Liver (tissue), 9 donors: ENCODE results near the gene VAT1. TPM values are rescaled to one million over a fixed set of nuclear protein-coding genes. Genes with fewer than 3 reads are reported as not detected.
"Not testable (repeated sequence)": the region's sequence is repeated elsewhere in the genome, so short reads cannot be mapped to it uniquely, and the experiment has no call there.

Source experiments
- DNase-seq: peaks from one replicate; pipeline ENCODE4 v3.0.0-alpha.2; 2017; ENCODE audit warnings: low spot score
- H3K27ac ChIP-seq, 2 donors: one replicate each; pipeline ENCODE4 v1.7.0; 2013; ENCODE audit warnings: inconsistent platforms in 2 of 2, low read length in 2 of 2, control low read depth in 1 of 2, low read depth in 1 of 2, mild to moderate bottlenecking in 1 of 2
- H3K27me3 ChIP-seq, 4 donors: one replicate each; pipeline versions ENCODE4 v1.6.1 to v1.7.0; 2013; ENCODE audit warnings: low read length in 3 of 4, inconsistent platforms in 1 of 4, mild to moderate bottlenecking in 1 of 4, moderate library complexity in 1 of 4; ENCODE audit not compliant: control insufficient read depth in 4 of 4, insufficient read depth in 4 of 4
- H3K36me3 ChIP-seq, 4 donors: one replicate each; pipeline versions ENCODE4 v1.6.1 to v1.7.0; 2013; ENCODE audit warnings: low read length in 3 of 4, mild to moderate bottlenecking in 3 of 4, low read depth in 1 of 4, moderate library complexity in 1 of 4; ENCODE audit not compliant: control insufficient read depth in 4 of 4, insufficient read depth in 3 of 4
- H3K4me1 ChIP-seq, 4 donors: one replicate each; pipeline versions ENCODE4 v1.6.1 to v1.7.0; 2013; ENCODE audit warnings: low read length in 3 of 4, mild to moderate bottlenecking in 3 of 4, moderate library complexity in 1 of 4; ENCODE audit not compliant: control insufficient read depth in 4 of 4, insufficient read depth in 4 of 4
- H3K4me3 ChIP-seq, 3 donors: one replicate each; pipeline versions ENCODE4 v1.6.1 to v1.7.0; 2013; ENCODE audit warnings: low read length in 3 of 3, control low read depth in 1 of 3, low read depth in 1 of 3, mild to moderate bottlenecking in 1 of 3
- H3K9ac ChIP-seq, 2 donors: one replicate each; pipeline ENCODE4 v1.7.0; 2013; ENCODE audit warnings: low read length in 2 of 2, mild to moderate bottlenecking in 2 of 2, moderate library complexity in 2 of 2, control low read depth in 1 of 2, low read depth in 1 of 2
- H3K9me3 ChIP-seq, 4 donors: one replicate each; pipeline versions ENCODE4 v1.6.1 to v1.7.0; 2013; ENCODE audit warnings: low read length in 3 of 4; ENCODE audit not compliant: control insufficient read depth in 4 of 4
- ATF3 ChIP-seq: IDR thresholded peaks from 2 replicates; pipeline ENCODE4 v1.6.1; 2016; ENCODE audit warnings: antibody characterized with exemption
- EGR1 ChIP-seq, 2 donors: IDR thresholded peaks; 2 replicates each; pipeline ENCODE4 v1.6.1; 2016 to 2018; ENCODE audit warnings: antibody characterized with exemption in 2 of 2, low read depth in 2 of 2
- FOXA1 ChIP-seq: IDR thresholded peaks from 2 replicates; pipeline ENCODE4 v1.6.1; 2016; ENCODE audit warnings: antibody characterized with exemption
- GABPA ChIP-seq, 2 donors: IDR thresholded peaks in 1 of 2; conservative IDR thresholded peaks in 1 of 2; 2 replicates each; pipeline ENCODE4 v1.6.1; 2016; ENCODE audit warnings: antibody characterized with exemption in 2 of 2, mild to moderate bottlenecking in 1 of 2, moderate library complexity in 1 of 2
- HNF4A ChIP-seq, 2 donors: conservative IDR thresholded peaks; 2 replicates each; pipeline ENCODE4 v1.6.1; 2016; ENCODE audit warnings: antibody characterized with exemption in 2 of 2, mild to moderate bottlenecking in 2 of 2
- HNF4G ChIP-seq: IDR thresholded peaks from 2 replicates; pipeline ENCODE4 v1.6.1; 2016; ENCODE audit warnings: antibody characterized with exemption
- JUND ChIP-seq, 2 donors: IDR thresholded peaks; 2 replicates each; pipeline ENCODE4 v1.6.1; 2016; ENCODE audit warnings: antibody characterized with exemption in 2 of 2
- RAD21 ChIP-seq, 2 donors: IDR thresholded peaks; 2 replicates each; pipeline ENCODE4 v1.6.1; 2016; ENCODE audit warnings: antibody characterized with exemption in 2 of 2, mild to moderate bottlenecking in 2 of 2
- REST ChIP-seq: IDR thresholded peaks from 2 replicates; pipeline ENCODE4 v1.6.1; 2016; ENCODE audit warnings: antibody characterized with exemption, mild to moderate bottlenecking
- RXRA ChIP-seq, 2 donors: IDR thresholded peaks; 2 replicates each; pipeline ENCODE4 v1.6.1; 2017 to 2018; ENCODE audit warnings: antibody characterized with exemption in 2 of 2, mild to moderate bottlenecking in 1 of 2
- SP1 ChIP-seq: IDR thresholded peaks from 2 replicates; pipeline ENCODE4 v1.6.1; 2018; ENCODE audit warnings: antibody characterized with exemption, mild to moderate bottlenecking
- TAF1 ChIP-seq: conservative IDR thresholded peaks from 2 replicates; pipeline ENCODE4 v1.6.1; 2016; ENCODE audit warnings: antibody characterized with exemption, mild to moderate bottlenecking
- YY1 ChIP-seq: IDR thresholded peaks from 2 replicates; pipeline ENCODE4 v1.6.1; 2016; ENCODE audit warnings: antibody characterized with exemption, mild to moderate bottlenecking
- WGBS: extraction: QIAGEN DNeasy Blood & Tissue Kit; methylation state at CpG from one replicate; pipeline ENCODE4 v1.1.7; 2013; 5-methylcytosine and 5-hydroxymethylcytosine counted together
- polyA plus RNA-seq, 2 donors: library from polyadenylated mRNA; stranded (reverse) in 1 of 2; unstranded in 1 of 2; fragments of 200-250 nt in 1 of 2; fragments of >200 nt in 1 of 2; fragmentation: Nextera tagmentation in 1 of 2; extraction: Ambion mirVana in 1 of 2; gene quantifications; one replicate each; pipeline versions ENCODE4 v1.2.1 to v1.2.3, GENCODE V29; 2013 to 2015
- total RNA-seq, 2 donors: library from RNA; depleted of rRNA; stranded (reverse); fragments of >200 nt; gene quantifications; one replicate each; pipeline ENCODE4 v1.2.3, GENCODE V29; 2014
- TF ChIP-seq, protein P1 (sequence below): IDR thresholded peaks from 2 replicates; pipeline ENCODE4 v1.6.1; 2016; ENCODE audit warnings: antibody characterized with exemption
- donor health status: healthy.
- donor health status: healthy.
- donor health status: healthy.
- donor health status: healthy.
- donor health status: healthy.

VAT1 gene
- total and polyA plus RNA-seq, 4 donors, result 16.3 to 38.8 (median 25.4) TPM

- H3K36me3 ChIP-seq, result peaks cover 6 to 26% (median 15%) of the 10 kb centered on the region in 4 donors
- no peak overlapping the region for H3K9ac ChIP-seq
- no peak overlapping the region for H3K4me3 ChIP-seq
- H3K27ac ChIP-seq, result no peak overlapping the region
- TF ChIP-seq EGR1 (IDR thresholded peaks at IDR 0.05; ENCODE audit: low read depth in 2 of 2) (no peak), RAD21 (IDR thresholded peaks at IDR 0.05) (peak in 1 of 2 donors; percentile 7), GABPA (IDR thresholded peaks at IDR 0.05 in 1 of 2, conservative IDR thresholded peaks at IDR 0.05 in 1 of 2) (no peak), HNF4A (conservative IDR thresholded peaks at IDR 0.05) (peak; percentile 12 to 16)
- DNase-seq, result no peak
- WGBS, result 82% methylated on average over 5 of the region's 5 CpGs
- no peaks in the 10 kb centered on the region for H3K9me3 ChIP-seq
- H3K4me1 ChIP-seq, result peaks cover 4 to 15% (median 11%) of the 10 kb centered on the region in 4 donors
- H3K27me3 ChIP-seq, result no peaks in the 10 kb centered on the region
Observed at GRCh38 chr17:43003542-43004172, 18.5 kb downstream of the VAT1 start.

- not testable (repeated sequence) for H3K4me3 ChIP-seq, H3K9me3 ChIP-seq, H3K9ac ChIP-seq, H3K27me3 ChIP-seq, DNase-seq, H3K27ac ChIP-seq
- peaks cover 6 to 26% (median 15%) of the 10 kb centered on the region in 4 donors for H3K36me3 ChIP-seq
- WGBS, result 95% methylated on average over 13 of the region's 13 CpGs
- H3K4me1 ChIP-seq, result peaks cover 8 to 19% (median 15%) of the 10 kb centered on the region in 4 donors
Observed at GRCh38 chr17:43000894-43001293, 21.3 kb downstream of the VAT1 start.

DNA sequence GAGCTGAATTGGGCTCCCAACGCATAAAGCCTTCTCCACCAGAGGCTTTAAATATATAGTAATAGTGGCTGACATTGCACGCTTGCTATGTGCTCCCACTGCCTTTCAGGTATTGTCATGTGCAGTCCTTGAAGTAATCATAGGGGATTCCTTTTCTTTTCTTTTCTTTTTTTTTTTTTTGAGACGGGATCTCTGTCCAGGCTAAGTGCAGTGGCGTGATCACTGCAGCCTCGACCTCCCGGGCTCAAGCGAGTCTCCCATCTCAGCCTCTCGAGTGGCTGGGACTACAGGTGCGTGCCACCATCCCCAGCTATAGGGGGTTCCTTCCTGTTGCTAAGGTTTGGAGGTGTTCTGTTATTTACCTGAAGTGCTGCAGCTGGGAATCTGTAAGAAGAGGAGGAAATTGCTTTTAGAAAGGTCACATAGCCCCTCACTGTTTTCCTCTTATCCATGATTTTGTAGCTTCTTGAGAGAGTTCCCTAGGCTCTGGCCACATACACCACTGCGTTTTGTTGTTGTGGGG is 23.1 kb downstream of the VAT1 start:
- Histone ChIP-seq H3K27me3 (no peaks in the 10 kb centered on the region), H3K9me3 (no peaks in the 10 kb centered on the region), H3K36me3 (peaks cover 6 to 26% (median 15%) of the 10 kb centered on the region in 4 donors), H3K27ac (peak overlapping the region; percentile 61 to 98), H3K9ac (peak overlapping the region; percentile 97 to 99), H3K4me1 (peaks cover 8 to 19% (median 15%) of the 10 kb centered on the region in 4 donors), H3K4me3 (peak overlapping the region; percentile 80 to 100 (median 84))
- no peak for DNase-seq
- TF ChIP-seq ATF3 (no peak), RXRA (IDR thresholded peaks at IDR 0.05) (no peak), HNF4A (conservative IDR thresholded peaks at IDR 0.05) (no peak), JUND (IDR thresholded peaks at IDR 0.05) (no peak), GABPA (IDR thresholded peaks at IDR 0.05 in 1 of 2, conservative IDR thresholded peaks at IDR 0.05 in 1 of 2) (no peak), EGR1 (IDR thresholded peaks at IDR 0.05; ENCODE audit: low read depth in 2 of 2) (no peak)
- TF ChIP-seq, protein P1, sequence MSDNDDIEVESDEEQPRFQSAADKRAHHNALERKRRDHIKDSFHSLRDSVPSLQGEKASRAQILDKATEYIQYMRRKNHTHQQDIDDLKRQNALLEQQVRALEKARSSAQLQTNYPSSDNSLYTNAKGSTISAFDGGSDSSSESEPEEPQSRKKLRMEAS, result no peak
- WGBS, result 13% methylated on average over 10 of the region's 10 CpGs

GRCh38 chr17:42997984-42998938 is 23.9 kb downstream of the VAT1 start, which contains the start of gene RPL27:
TSS of gene RPL27 (plus strand) at chr17:42998419. CDS start at chr17:42998751, 332 bp downstream.
- peaks cover 8 to 19% (median 15%) of the 10 kb centered on the region in 4 donors for H3K4me1 ChIP-seq
- TF ChIP-seq FOXA1 (peak; percentile 57), HNF4G (peak; percentile 80), GABPA (IDR thresholded peaks at IDR 0.05 in 1 of 2, conservative IDR thresholded peaks at IDR 0.05 in 1 of 2) (peak; percentile 96 to 99), RXRA (IDR thresholded peaks at IDR 0.05) (peak; percentile 87 to 93), HNF4A (conservative IDR thresholded peaks at IDR 0.05) (peak; percentile 73 to 84), SP1 (peak; percentile 97), RAD21 (IDR thresholded peaks at IDR 0.05) (peak; percentile 83 to 87), YY1 (peak; percentile 90), REST (peak; percentile 88), TAF1 (peak; percentile 66), ATF3 (peak; percentile 92), EGR1 (IDR thresholded peaks at IDR 0.05; ENCODE audit: low read depth in 2 of 2) (peak; percentile 72 to 80)
- TF ChIP-seq, protein P1, result peak; percentile 99

More at GRCh38 chr17:42997984-42998938, 23.9 kb downstream of the VAT1 start, which contains the start of gene RPL27:
- Histone ChIP-seq H3K27ac (peak within 1 kb of the TSS; percentile 61 to 98), H3K9ac (peak within 1 kb of the TSS; percentile 97 to 99), H3K9me3 (no peaks in the 10 kb centered on the region), H3K4me3 (peak within 1 kb of the TSS; percentile 80 to 100 (median 84)), H3K27me3 (no peaks in the 10 kb centered on the region), H3K36me3 (peaks cover 4 to 24% (median 15%) of the 10 kb centered on the region in 4 donors)
- peak; percentile 98 for DNase-seq
- WGBS, result under 1% methylated on average over 49 of the region's 49 CpGs
